ENCODE results near the gene CDH13.

The CDH13 gene

DNA sequence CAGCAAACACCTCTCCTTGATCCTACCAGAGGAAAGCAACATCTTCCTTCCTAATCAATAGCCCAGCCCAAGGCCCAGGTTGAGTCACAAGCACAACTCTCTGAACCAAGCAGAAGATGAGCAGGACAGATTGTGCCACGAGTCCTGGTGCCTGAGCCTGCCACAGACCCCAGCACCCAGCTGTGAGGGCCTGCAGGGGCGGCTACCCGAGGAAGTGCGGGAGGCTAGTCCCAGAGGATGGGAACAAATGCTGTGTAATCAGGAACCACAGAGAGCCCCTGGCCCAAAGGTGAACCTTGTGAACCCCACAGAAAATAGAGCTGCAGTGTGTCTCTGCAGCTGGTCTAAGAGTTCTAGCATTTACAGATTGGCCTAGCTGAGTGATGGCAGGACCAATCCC is 1054.2 kb downstream of the CDH13 start:
- H3K27me3 ChIP-seq (replicated peaks; ENCODE audit: control insufficient read depth, insufficient read depth, low read length): peaks cover 8% of the 10 kb centered on the region

DNA sequence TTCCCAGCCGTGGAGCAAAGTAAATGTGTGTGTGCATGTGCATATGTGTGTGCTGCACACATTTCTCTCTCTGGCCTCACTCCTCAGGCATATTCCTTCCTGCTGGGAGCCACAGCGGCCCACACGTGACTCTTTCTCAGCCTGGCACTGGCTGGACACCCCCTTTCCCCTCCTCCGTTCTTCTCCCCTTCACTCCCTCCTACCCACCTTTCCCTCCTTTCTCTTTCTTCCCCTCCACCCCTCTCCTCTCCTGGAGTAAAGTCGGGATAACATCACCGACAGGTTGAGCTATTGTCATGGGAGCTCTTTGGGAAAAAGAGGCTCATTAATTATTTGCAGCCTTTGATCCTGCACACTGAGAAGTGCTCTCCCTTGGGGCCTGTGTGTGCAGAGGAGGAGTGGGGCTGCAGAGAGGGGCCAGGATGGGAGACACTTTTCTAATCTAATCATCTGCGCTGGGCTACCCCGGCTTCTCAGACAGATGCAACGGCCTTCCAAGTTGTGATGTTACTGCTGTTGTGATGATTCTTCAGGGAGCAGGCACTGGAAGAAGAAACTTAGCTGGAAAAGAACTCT is 1054.7 kb downstream of the CDH13 start:
- Histone ChIP-seq H3K27me3 (replicated peaks; ENCODE audit: control insufficient read depth, insufficient read depth, low read length) (peaks cover 8% of the 10 kb centered on the region), H3K36me3 (ENCODE audit: control insufficient read depth, insufficient read depth, low read length, severe bottlenecking) (no peaks in the 10 kb centered on the region), H3K4me1 (ENCODE audit: control insufficient read depth, insufficient read depth, low read length) (no peaks in the 10 kb centered on the region), H3K4me3 (ENCODE audit: low read length) (no peak overlapping the region), H3K9me3 (ENCODE audit: control insufficient read depth, low read length) (no peaks in the 10 kb centered on the region), H3K9ac (ENCODE audit: low read length) (no peak overlapping the region)
- DNase-seq (ENCODE audit: low read depth): no peak

More for the DNA sequence above, 1054.2 kb downstream of the CDH13 start:
- no peaks in the 10 kb centered on the region for H3K36me3 ChIP-seq (ENCODE audit: control insufficient read depth, insufficient read depth, low read length, severe bottlenecking)
- DNase-seq (ENCODE audit: low read depth): no peak
- no peaks in the 10 kb centered on the region for H3K4me1 ChIP-seq (ENCODE audit: control insufficient read depth, insufficient read depth, low read length)
- H3K9me3 ChIP-seq (ENCODE audit: control insufficient read depth, low read length): no peaks in the 10 kb centered on the region
- no peak overlapping the region for H3K9ac ChIP-seq (ENCODE audit: low read length)
- no peak overlapping the region for H3K4me3 ChIP-seq (ENCODE audit: low read length)

DNA sequence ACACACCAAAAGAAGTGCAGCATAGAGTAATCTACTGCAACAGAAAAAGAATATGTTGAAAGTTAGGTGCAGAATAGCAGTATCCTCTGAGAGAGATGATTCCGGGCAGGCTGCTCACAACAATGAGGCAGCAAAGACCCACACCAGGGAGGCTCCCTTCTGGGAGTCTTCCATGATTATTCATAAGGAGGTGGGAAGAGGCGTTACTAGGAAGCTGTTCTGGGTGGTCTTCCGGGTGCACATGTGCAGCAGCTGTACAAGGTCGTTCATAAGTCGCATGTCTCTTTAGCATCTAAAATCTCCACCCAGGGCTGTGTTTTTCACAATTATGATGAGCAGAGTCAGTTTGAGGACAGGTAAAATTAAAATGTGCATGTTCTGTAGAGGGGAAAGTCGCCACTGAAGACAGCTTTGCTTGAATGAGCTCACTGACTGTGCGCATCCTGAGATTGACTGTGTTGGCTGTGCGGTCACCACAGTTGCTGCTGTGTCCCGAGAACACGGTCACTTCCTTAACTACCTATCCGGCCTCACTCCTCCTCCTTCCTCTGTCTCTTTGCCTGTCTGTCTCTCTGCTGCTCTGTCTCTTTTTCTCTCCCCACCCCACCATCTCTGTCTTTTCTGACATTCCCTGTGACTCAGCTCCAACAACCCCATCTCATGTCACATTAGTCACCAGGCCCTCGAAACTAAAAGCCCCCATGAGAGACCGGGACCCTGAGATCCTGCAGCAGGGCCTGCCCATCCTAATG is 1055.5 kb downstream of the CDH13 start:
- Histone ChIP-seq H3K27me3 (replicated peaks; ENCODE audit: control insufficient read depth, insufficient read depth, low read length) (peaks cover 8% of the 10 kb centered on the region), H3K4me3 (ENCODE audit: low read length) (no peak overlapping the region), H3K4me1 (ENCODE audit: control insufficient read depth, insufficient read depth, low read length) (no peaks in the 10 kb centered on the region), H3K9ac (ENCODE audit: low read length) (no peak overlapping the region), H3K9me3 (ENCODE audit: control insufficient read depth, low read length) (no peaks in the 10 kb centered on the region), H3K36me3 (ENCODE audit: control insufficient read depth, insufficient read depth, low read length, severe bottlenecking) (no peaks in the 10 kb centered on the region)
- no peak for DNase-seq (ENCODE audit: low read depth)

DNA sequence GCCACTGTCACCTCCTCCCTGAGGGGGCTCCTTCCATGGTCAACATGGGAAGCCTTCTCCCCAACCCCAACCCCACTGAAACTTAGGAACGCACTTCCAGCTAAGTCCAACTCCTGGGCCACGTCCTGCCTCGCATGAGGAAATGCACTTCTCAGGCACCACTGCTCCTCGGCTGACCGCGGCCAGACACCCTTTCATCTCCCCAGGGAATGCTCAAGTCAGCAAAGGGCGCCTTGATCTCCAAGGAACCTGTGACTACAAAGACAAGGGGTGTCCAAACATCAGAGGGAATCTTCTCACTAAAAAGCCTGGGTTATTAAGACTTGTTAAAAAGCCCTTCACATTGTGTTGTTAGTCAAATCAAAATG is 1056.1 kb downstream of the CDH13 start:
- Histone ChIP-seq H3K4me3 (ENCODE audit: low read length) (no peak overlapping the region), H3K27me3 (replicated peaks; ENCODE audit: control insufficient read depth, insufficient read depth, low read length) (peaks cover 8% of the 10 kb centered on the region), H3K9ac (ENCODE audit: low read length) (no peak overlapping the region), H3K9me3 (ENCODE audit: control insufficient read depth, low read length) (no peaks in the 10 kb centered on the region), H3K36me3 (ENCODE audit: control insufficient read depth, insufficient read depth, low read length, severe bottlenecking) (no peaks in the 10 kb centered on the region), H3K4me1 (ENCODE audit: control insufficient read depth, insufficient read depth, low read length) (no peaks in the 10 kb centered on the region)
- no peak for DNase-seq (ENCODE audit: low read depth)

DNA sequence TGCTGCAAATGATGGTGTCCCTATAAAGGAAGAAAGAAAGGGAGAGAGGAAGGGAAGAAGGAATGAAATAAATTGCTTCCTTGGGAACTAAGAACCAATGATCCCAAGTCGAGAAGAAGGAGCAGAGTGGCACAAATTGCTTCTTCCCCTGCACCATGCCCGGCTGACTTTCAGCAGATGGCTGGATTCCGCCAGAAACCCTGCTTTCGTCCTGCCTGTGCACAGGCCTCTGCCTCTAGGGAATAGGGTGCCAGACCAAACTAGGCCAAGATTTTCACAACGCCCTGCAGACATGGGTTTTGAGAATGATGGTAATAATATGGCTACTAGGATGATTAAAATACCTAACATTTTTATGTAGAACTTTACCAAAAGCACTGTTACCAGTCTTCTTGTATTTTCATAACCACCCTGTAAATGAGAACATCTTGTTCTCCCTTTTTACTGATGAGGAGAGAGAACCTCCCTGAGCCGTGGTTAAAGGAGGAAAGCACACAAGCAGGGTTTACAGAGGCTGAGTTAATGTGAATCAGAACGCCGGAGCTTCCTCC is 1058.9 kb downstream of the CDH13 start:
- peak; percentile 11 for DNase-seq (ENCODE audit: low read depth)
- Histone ChIP-seq H3K9ac (ENCODE audit: low read length) (no peak overlapping the region), H3K36me3 (ENCODE audit: control insufficient read depth, insufficient read depth, low read length, severe bottlenecking) (no peaks in the 10 kb centered on the region), H3K27me3 (replicated peaks; ENCODE audit: control insufficient read depth, insufficient read depth, low read length) (peaks cover 12% of the 10 kb centered on the region), H3K4me1 (ENCODE audit: control insufficient read depth, insufficient read depth, low read length) (peaks cover 11% of the 10 kb centered on the region), H3K4me3 (ENCODE audit: low read length) (no peak overlapping the region), H3K9me3 (ENCODE audit: control insufficient read depth, low read length) (no peaks in the 10 kb centered on the region)

DNA sequence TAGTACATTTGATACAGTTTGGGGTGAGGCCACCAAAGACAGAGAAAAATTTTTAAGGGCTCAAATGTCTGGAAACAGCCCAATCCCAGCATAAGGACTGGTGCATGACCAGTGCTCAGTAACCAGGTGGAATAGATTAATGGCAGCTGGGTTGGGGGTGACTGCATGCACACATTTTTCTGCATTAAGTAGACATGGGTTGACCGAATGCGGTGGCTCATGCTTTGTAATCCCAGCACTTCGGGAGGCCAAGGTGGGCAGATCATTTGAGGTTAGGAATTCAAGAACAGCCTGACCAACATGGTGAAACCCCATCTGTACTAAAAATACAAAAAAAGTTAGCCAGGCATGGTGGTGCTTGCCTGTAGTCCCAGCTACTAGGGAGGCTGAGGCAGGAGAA is 1060.0 kb downstream of the CDH13 start:
- DNase-seq (ENCODE audit: low read depth): no peak
- Histone ChIP-seq H3K9me3 (ENCODE audit: control insufficient read depth, low read length) (no peaks in the 10 kb centered on the region), H3K4me3 (ENCODE audit: low read length) (no peak overlapping the region), H3K4me1 (ENCODE audit: control insufficient read depth, insufficient read depth, low read length) (peaks cover 11% of the 10 kb centered on the region), H3K36me3 (ENCODE audit: control insufficient read depth, insufficient read depth, low read length, severe bottlenecking) (no peaks in the 10 kb centered on the region), H3K9ac (ENCODE audit: low read length) (no peak overlapping the region), H3K27me3 (replicated peaks; ENCODE audit: control insufficient read depth, insufficient read depth, low read length) (peaks cover 10% of the 10 kb centered on the region)

DNA sequence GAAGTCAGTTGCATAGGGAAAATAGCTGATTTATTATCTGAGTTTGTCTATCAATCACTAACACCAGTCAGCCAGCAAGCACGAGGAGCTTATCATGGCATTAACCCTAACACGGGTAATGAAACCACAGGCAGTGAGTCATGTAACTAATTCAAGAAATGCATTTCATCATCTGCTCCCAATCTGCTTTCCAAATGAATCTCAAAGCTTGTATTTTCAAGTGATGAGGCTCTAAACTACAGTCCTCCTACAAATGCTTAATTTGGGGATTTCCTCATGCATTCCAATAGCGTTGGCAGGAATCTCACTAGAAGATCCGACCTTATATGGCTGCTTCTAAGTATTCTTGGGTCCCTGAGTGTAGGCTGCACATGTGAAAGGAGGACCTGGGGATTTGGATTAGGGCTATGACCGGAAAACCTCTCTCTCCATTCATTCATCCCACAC is 1062.6 kb downstream of the CDH13 start:
- Histone ChIP-seq H3K9me3 (ENCODE audit: control insufficient read depth, low read length) (no peaks in the 10 kb centered on the region), H3K4me3 (ENCODE audit: low read length) (no peak overlapping the region), H3K9ac (ENCODE audit: low read length) (no peak overlapping the region), H3K4me1 (ENCODE audit: control insufficient read depth, insufficient read depth, low read length) (peaks cover 11% of the 10 kb centered on the region), H3K36me3 (ENCODE audit: control insufficient read depth, insufficient read depth, low read length, severe bottlenecking) (no peaks in the 10 kb centered on the region), H3K27me3 (replicated peaks; ENCODE audit: control insufficient read depth, insufficient read depth, low read length) (peaks cover 23% of the 10 kb centered on the region)
- peak; percentile 93 for DNase-seq (ENCODE audit: low read depth)

DNA sequence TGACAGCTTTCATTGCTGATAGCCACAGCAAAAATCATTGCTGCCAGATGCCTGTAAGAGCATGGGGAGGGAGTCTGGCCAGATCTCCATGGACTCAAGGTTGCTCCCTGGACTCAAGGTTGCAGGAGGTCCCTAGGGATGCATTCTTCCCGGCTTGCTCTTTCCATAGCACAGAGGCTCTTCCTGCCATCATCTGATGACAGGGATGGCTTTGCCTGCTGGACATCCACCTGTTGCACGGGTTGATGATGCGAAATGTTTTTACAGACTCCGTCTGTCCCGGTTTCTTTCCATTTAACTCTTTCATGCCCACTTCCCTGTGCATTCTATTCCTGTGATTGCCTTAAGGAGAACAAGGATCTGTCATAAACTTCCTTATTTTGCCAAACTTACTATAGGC is 1065.5 kb downstream of the CDH13 start:
- no peak for DNase-seq (ENCODE audit: low read depth)

DNA sequence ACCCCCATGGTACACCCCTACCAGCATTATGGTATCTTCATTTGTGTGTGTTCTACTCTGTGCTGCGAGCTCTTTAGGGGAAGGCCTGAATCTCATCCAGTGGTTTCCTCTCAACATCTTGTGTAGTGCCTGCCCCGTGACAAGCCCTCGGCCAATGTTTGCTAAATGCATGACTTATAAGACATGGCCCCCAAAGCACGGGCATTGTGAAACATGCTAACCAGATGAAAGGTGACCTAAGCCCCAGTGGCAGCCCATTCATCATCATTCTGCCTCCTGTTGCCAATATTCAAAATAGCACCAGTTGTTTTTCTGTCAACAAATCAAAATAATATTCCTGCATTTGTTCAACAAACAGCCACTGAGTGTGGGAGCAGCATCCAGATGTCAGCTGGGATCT is 1072.2 kb downstream of the CDH13 start:
- Histone ChIP-seq H3K4me3 (ENCODE audit: low read length) (no peak overlapping the region), H3K4me1 (ENCODE audit: control insufficient read depth, insufficient read depth, low read length) (no peaks in the 10 kb centered on the region), H3K9me3 (ENCODE audit: control insufficient read depth, low read length) (no peaks in the 10 kb centered on the region), H3K27me3 (replicated peaks; ENCODE audit: control insufficient read depth, insufficient read depth, low read length) (peaks cover 3% of the 10 kb centered on the region), H3K9ac (ENCODE audit: low read length) (no peak overlapping the region), H3K36me3 (ENCODE audit: control insufficient read depth, insufficient read depth, low read length, severe bottlenecking) (no peaks in the 10 kb centered on the region)
- no peak for DNase-seq (ENCODE audit: low read depth)

More for the DNA sequence above, 1065.5 kb downstream of the CDH13 start:
- Histone ChIP-seq H3K9ac (ENCODE audit: low read length) (no peak overlapping the region), H3K9me3 (ENCODE audit: control insufficient read depth, low read length) (no peaks in the 10 kb centered on the region), H3K4me1 (ENCODE audit: control insufficient read depth, insufficient read depth, low read length) (peaks cover 11% of the 10 kb centered on the region), H3K4me3 (ENCODE audit: low read length) (no peak overlapping the region), H3K36me3 (ENCODE audit: control insufficient read depth, insufficient read depth, low read length, severe bottlenecking) (no peaks in the 10 kb centered on the region), H3K27me3 (replicated peaks; ENCODE audit: control insufficient read depth, insufficient read depth, low read length) (peaks cover 23% of the 10 kb centered on the region)

DNA sequence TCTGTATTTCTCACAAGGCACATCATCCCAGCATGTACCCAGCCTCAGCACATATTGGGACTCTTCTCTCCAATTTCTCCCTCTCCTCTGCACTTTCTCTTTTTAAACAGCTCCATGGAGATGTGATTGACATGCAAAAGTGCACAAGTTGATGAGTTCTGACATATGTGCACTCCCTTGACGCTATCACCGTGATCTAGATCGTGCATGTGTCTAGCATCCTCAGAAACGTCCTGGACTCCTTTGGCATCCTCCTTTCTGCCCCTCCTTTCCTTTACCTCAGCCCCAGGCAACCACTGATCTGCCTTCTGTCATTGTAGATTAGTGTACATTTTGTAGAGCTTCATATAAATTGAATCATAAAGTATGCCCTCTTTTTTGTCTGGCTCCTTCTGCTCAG is 1073.0 kb downstream of the CDH13 start:
- no peak for DNase-seq (ENCODE audit: low read depth)
- H3K9me3 ChIP-seq (ENCODE audit: control insufficient read depth, low read length): no peaks in the 10 kb centered on the region
- no peaks in the 10 kb centered on the region for H3K36me3 ChIP-seq (ENCODE audit: control insufficient read depth, insufficient read depth, low read length, severe bottlenecking)
- no peak overlapping the region for H3K4me3 ChIP-seq (ENCODE audit: low read length)
- H3K9ac ChIP-seq (ENCODE audit: low read length): no peak overlapping the region
- H3K4me1 ChIP-seq (ENCODE audit: control insufficient read depth, insufficient read depth, low read length): no peaks in the 10 kb centered on the region
- H3K27me3 ChIP-seq (replicated peaks; ENCODE audit: control insufficient read depth, insufficient read depth, low read length): no peaks in the 10 kb centered on the region

DNA sequence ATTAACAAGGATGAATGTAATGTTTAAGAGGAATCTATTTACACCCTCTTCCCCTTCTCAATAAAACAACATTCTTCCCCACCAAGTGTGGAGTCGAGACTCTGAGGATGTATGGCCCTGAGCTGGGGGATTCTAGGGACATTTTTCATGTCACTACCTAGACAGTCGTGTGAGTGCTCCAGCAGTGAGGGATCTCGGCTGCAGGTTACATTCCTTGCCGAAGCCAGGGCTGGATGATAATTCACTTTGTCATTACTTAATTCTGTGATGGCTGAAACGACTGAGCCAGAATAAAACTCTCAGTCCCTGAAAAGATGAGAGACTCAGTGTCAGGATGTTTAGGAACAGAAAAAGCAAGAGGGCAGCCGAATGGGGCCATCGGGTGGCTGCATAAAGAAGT is 1074.1 kb downstream of the CDH13 start:
- no peaks in the 10 kb centered on the region for H3K9me3 ChIP-seq (ENCODE audit: control insufficient read depth, low read length)
- no peak overlapping the region for H3K4me3 ChIP-seq (ENCODE audit: low read length)
- no peaks in the 10 kb centered on the region for H3K27me3 ChIP-seq (replicated peaks; ENCODE audit: control insufficient read depth, insufficient read depth, low read length)
- H3K36me3 ChIP-seq (ENCODE audit: control insufficient read depth, insufficient read depth, low read length, severe bottlenecking): no peaks in the 10 kb centered on the region
- no peak for DNase-seq (ENCODE audit: low read depth)
- no peaks in the 10 kb centered on the region for H3K4me1 ChIP-seq (ENCODE audit: control insufficient read depth, insufficient read depth, low read length)
- H3K9ac ChIP-seq (ENCODE audit: low read length): no peak overlapping the region

Data from adipocyte (in vitro differentiated cells).